ENCODE results near the gene NEK10. TPM values are rescaled to one million over a fixed set of nuclear protein-coding genes. Genes with fewer than 3 reads are reported as not detected.

Gene NEK10
- total RNA-seq, 1 donor from 2014 or later = 9.4 TPM

GRCh38 chr3:27184261-27184660 lies 184.9 kb downstream of the NEK10 start:
- no peak for TF ChIP-seq CTCF (IDR thresholded peaks at IDR 0.05)
- no peaks in the 10 kb centered on the region for H3K9me3 ChIP-seq
- intact Hi-C loops (cut with DNase I) = no loop called here
- H3K36me3 ChIP-seq = no peaks in the 10 kb centered on the region
- H3K4me3 ChIP-seq = no peak overlapping the region
- H3K27me3 ChIP-seq (ENCODE audit: low read depth) = no peaks in the 10 kb centered on the region
- no peak for DNase-seq
- H3K4me1 ChIP-seq = no peaks in the 10 kb centered on the region
- no peak for ATAC-seq
- no peak overlapping the region for H3K27ac ChIP-seq

GRCh38 chr3:27176256-27176655 lies 192.9 kb downstream of the NEK10 start:
- no peaks in the 10 kb centered on the region for H3K27me3 ChIP-seq (ENCODE audit: low read depth)
- TF ChIP-seq CTCF (IDR thresholded peaks at IDR 0.05) = no peak
- no peak overlapping the region for H3K4me3 ChIP-seq
- no peak overlapping the region for H3K27ac ChIP-seq
- no peaks in the 10 kb centered on the region for H3K36me3 ChIP-seq
- no peak for ATAC-seq
- H3K4me1 ChIP-seq = no peaks in the 10 kb centered on the region
- no peaks in the 10 kb centered on the region for H3K9me3 ChIP-seq
- DNase-seq = no peak
- intact Hi-C loops (cut with DNase I) = no loop called here

GRCh38 chr3:27174530-27174929 lies 194.7 kb downstream of the NEK10 start:
- DNase-seq (no peak), ATAC-seq (no peak)
- TF ChIP-seq CTCF (IDR thresholded peaks at IDR 0.05) = no peak
- Histone ChIP-seq H3K4me1 (no peaks in the 10 kb centered on the region), H3K27ac (no peak overlapping the region), H3K36me3 (no peaks in the 10 kb centered on the region), H3K4me3 (no peak overlapping the region), H3K9me3 (no peaks in the 10 kb centered on the region), H3K27me3 (ENCODE audit: low read depth) (no peaks in the 10 kb centered on the region)
- intact Hi-C loops (cut with DNase I) = no loop called here

- DNase-seq = no peak
- no peak for TF ChIP-seq CTCF (IDR thresholded peaks at IDR 0.05)
- Histone ChIP-seq H3K36me3 (no peaks in the 10 kb centered on the region), H3K4me3 (no peak overlapping the region), H3K27me3 (ENCODE audit: low read depth) (no peaks in the 10 kb centered on the region), H3K9me3 (no peaks in the 10 kb centered on the region), H3K27ac (no peak overlapping the region), H3K4me1 (no peaks in the 10 kb centered on the region)
- intact Hi-C loops (cut with DNase I) = no loop called here
- no peak for ATAC-seq
Measured at GRCh38 chr3:27171113-27171512, 198.1 kb downstream of the NEK10 start.

- Histone ChIP-seq H3K9me3 (no peaks in the 10 kb centered on the region), H3K4me1 (no peaks in the 10 kb centered on the region), H3K36me3 (no peaks in the 10 kb centered on the region), H3K27ac (no peak overlapping the region), H3K27me3 (ENCODE audit: low read depth) (no peaks in the 10 kb centered on the region), H3K4me3 (no peak overlapping the region)
- TF ChIP-seq CTCF (IDR thresholded peaks at IDR 0.05) = no peak
- ATAC-seq (no peak), DNase-seq (no peak)
- intact Hi-C loops (cut with DNase I) = no loop called here
Measured at GRCh38 chr3:27166888-27167287, 202.3 kb downstream of the NEK10 start.

GRCh38 chr3:27165321-27165721 lies 203.9 kb downstream of the NEK10 start:
- Histone ChIP-seq H3K4me1 (no peaks in the 10 kb centered on the region), H3K27ac (no peak overlapping the region), H3K9me3 (no peaks in the 10 kb centered on the region), H3K4me3 (no peak overlapping the region), H3K36me3 (no peaks in the 10 kb centered on the region), H3K27me3 (ENCODE audit: low read depth) (no peaks in the 10 kb centered on the region)
- peak; percentile 50 to 61 for ATAC-seq
- DNase-seq = no peak
- intact Hi-C loops (cut with DNase I) = no loop called here
- no peak for TF ChIP-seq CTCF (IDR thresholded peaks at IDR 0.05)

Data from lower lobe of right lung (tissue), 2 donors.